HG03025 (cell line): Measurements from ENCODE around the gene BRD4.

ENCODE experiments used
- ATAC-seq: cut with Tn5 transposase; IDR thresholded peaks from one replicate; pipeline ENCODE4 v1.9.1; 2021; ENCODE audit warnings: mild to moderate bottlenecking, moderate library complexity; ENCODE audit not compliant: unreplicated experiment, low FRiP score

The BRD4 gene

DNA sequence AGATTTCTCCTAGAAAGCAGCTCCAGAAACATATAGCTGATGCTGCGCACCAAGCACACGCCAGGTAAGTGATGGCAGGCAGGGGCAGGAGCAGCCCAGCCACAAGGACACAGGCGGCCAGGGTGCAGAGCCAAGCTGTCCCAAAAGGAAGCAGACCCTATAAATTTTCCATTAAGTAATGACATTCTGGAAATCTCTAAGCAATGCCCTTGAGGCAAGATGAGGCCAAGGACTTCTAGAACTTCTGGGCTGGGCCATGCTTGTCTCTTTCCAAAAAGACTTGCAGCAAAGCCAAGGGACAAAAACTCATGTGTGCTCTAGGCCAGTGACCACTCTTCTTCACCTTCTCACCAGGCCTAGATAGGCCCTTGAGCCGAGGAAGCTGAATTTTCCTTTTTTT, 57.9 kb downstream of the BRD4 start:
- ATAC-seq = no peak

DNA sequence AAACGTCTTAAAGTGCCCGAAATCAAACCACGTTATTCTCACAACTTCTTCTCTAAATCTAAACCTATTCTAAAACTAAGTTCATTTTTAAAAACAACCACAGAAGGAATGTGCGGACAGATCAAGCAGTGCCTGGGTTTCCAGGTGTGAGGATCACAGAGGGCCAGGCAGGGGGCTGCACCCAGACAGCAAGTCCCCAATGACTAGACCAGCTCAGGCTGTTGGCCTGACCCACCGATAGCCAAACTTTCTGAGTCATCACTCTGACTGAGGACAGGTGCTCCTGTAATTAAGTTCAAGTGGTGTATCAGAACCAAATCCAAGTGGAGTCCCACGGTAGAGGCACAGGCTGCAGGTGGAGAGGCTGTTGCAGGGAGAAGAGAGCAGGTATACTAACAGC, 62.5 kb downstream of the BRD4 start:
- ATAC-seq = no peak

DNA sequence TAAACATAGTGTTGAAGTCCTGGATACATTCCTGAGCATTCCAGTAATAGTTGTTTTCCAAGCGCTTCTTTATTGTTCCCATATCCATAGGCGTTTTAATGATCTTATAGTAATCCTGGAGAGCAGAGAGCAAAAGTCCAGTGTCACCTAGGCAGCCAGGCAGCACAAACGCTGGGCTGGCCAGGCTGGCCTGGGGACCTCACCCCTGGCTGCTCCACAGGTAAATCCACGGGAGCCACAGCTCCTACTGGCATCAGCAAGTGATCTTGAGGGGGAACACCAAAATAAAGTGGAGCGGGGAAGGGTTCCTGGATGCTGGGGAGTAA, 63.4 kb downstream of the BRD4 start:
- no peak for ATAC-seq

DNA sequence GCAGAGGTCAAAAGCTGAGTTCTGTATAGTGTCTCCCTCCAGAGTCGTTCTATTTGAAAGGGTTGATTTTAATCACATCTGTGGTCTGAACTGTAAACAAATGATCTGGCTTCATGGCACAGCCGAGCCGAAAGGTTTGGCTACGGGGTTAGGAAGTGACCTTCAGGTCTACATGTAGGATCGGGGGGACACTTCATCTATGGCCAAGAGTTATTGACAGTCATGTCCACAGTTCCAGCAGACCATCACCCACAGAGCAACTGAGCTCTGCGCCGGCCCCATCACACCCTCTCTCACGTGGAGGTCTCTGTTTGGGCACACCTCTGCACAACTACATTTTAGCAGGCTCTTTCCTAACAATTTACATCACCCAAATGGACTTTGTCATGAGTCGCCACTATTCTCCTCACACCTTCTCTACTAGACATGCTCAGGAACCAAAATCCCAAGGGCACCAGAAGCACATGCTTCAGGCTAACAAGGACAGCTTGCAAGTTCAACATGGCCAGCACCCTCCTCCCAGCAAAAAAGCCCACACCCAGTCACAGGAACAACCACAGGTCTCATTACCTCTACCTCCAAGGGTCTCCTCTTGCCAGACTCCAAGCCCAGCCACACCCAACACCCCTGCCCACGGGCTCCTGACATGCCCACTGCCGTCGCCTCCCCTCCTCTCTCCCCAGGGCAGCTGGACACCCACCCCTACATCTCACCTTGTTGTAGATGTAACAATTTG, 64.0 kb downstream of the BRD4 start:
- no peak for ATAC-seq

DNA sequence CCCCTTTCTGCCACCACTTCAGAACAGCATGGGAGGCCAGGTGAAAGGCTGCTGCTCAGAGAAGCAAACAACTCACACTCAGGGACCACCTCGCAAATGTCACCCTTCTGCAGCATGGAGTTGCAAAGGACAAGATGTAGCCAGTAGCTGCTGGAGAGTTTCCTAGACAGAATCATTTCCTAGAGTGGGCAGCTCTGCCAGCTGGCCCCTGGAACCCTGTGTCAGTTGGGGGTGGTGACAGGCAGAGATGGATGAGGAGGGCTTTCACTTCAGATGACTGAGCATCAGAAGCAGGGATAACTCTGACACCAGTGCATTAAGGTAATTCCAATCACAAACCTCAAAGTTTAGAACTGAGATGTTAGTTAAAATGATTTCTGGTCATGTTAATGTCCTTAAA, 65.7 kb downstream of the BRD4 start:
- no peak for ATAC-seq

DNA sequence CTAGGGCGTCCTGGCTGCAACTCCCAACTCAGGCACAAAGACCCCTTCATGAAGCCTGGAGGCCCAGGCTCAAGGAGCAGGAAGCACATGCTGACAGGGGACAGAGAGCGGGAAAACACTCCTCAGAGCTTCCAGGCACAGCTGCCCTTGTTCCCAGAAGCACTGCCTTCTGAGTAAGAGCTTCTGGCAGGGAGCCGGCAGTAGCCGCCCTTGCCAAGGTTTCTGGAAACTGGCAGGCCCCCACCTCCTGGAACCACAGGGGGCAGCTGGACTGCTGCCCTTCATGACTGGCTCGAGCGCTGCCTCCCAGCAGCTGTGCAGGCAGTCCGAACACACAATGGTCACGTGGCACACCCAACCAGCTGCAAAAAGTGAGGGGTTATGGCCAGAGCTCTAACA, 66.5 kb downstream of the BRD4 start:
- ATAC-seq = no peak

DNA sequence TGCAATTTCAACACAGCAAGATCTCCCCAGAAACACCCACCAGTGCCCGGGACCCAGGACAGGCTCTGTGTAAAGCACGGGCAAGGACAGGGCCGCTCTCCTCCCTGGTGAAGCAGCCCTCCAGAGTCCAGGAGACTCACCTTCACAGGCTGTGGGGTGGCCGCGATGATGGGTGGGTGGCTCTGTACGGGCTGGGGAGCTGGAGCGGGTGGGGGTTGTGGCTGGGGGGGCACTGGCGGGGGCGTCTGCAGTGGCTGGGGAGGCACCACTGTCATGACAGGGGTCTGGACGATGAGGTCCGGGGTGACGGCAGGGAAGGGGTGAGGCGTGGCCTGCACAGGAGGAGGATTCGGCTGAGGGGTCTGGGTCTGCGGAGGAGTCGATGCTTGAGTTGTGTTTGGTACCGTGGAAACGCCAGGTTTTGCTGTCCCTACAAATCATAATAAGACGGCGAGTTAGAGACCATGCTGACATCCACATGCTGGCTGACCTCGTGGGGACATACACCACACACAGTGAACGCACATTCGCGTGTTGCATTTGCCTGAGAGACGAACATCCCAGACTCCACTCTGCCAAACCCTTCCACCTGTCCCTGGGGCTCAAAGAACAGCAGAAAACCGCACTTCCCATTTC, 67.0 kb downstream of the BRD4 start:
- ATAC-seq = no peak

DNA sequence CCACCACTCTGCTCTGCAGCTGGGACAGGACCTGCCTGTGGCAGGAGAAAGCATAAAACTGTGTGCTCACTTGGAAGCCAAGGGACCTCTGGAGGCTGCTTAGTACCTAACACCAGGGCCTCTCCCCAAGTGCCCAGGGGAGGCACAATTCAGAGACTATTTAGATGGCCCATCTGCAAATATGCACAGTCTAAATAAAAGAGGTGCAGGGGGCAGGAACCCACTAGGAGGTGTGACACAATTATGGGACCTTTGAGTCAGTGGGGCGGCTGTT, 67.5 kb downstream of the BRD4 start:
- ATAC-seq = no peak

DNA sequence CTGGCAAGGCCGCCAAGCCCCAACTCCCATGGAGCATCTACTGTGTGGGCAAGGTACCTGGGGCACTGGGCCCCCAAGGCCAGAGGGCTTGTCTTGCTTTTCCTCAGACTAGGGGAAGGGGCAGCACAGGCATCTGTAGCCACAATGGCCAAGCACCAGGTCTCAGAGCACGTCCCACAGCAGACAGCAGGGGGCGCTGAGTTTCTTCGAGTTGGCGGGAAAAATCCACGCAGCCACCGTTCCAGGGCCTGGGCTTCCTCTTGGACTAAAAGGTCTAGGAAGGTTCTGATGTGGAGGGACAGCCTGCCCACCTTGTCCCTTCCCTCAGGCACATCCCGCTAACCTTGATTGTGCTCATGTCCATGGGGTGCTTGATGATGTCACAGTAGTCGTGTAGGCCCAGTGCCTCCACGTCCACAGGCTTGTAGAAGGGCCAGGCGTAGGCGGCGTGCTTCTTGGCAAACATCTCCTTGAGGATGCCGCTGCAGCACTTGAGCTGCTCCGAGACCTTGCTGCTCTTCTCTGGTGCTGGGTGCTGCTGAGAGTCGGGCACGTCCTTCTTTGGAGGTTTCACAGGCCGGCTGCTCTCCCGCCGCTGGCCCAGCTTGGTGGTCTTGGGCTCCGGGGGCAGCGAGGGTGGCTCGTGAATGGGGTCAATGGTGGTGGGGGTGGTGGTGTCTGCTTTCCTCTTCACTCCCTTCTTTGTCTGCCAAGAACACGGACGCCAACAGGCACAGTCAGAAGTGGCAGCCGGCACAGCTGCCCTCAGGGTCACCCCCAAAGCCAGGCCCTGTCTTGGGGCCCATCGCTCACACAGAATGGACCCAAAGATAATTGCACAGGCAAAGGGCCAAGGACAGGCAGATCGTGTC, 68.0 kb downstream of the BRD4 start:
- no peak for ATAC-seq

DNA sequence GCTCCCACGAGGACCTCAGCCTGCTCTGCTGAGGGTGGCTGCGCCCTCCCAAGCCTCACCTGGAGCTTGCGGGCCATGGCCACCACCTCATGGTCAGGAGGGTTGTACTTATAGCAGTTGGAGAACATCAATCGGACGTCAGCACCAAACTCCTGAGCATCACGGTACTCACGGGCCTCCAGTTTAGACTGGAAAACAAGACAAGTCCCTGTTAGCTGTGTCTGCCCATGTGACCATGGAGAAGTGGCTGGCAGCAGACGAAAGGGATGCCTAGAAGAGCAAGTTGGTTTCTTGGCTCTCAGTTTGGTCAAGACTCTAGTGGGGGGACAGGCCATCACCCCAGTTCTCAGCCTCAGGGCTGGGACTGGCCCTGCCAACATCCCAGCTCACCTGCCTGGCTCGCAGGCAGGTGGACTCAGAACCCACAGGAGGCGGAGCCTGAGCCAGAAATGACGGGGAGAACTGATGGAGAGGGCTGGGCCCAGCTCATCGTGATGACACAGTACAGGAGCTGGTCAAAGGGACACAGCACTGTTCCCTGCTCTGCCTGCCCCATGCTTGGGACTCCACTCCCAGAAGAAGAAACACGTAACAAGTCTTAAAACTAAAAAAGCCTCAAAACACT, 68.9 kb downstream of the BRD4 start:
- ATAC-seq = no peak

DNA sequence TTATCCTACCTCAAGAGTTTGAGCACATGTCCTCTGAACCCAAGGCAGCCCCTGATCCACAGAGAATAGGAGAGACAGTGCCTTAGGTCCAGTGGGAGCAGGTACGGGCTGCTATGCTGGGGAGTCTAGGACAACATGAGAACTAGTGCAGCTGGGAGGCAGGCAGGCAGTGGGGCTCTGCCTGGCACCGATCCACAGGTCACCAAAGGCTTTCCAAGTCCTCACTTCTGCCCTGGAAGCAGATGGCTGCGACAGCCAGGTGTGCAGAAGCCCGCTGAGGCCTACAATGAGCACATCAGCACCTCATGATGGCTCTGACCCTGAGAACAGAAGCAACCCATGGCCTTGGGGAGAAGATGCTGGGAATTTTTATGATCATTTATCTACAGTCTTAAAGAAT, 70.3 kb downstream of the BRD4 start:
- no peak for ATAC-seq

DNA sequence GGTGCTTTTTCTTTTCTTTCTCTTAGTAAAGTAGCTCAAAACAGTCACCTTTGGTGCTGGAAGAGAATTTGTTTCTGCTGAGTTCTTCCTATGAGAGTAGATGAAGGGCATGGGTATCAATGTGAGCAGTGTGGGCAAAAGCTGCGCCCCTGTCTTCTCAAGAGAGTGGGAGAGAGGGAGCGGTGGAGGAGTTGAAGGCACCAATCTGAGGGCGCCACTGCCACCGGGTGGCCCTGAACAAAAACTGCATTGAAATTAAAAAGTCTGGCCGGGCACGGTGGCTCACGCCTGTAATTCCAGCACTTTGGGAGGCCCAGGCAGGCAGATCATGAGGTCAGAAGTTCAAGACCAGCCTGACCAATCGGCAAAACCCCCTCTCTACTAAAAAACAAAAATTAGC, 71.4 kb downstream of the BRD4 start:
- no peak for ATAC-seq

DNA sequence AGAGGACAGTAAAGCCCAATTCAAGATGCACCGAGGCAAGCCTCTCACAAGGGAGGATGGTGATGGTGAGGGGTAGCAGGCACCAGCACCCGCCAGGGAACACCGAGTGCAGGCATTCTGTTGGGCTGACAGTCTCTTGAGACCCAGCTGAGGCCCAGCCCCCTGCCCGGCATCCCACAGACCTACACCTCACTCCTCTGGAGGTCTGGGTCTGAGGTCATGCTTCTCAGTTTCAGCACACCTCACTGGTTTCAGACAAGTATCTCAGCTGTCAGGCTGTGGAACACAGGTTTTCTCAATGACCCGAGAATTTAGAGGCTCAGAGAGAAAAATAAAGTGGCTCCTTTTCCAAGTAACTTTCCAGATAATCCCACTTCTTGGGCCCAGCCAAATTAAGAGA, 72.4 kb downstream of the BRD4 start:
- ATAC-seq = no peak

DNA sequence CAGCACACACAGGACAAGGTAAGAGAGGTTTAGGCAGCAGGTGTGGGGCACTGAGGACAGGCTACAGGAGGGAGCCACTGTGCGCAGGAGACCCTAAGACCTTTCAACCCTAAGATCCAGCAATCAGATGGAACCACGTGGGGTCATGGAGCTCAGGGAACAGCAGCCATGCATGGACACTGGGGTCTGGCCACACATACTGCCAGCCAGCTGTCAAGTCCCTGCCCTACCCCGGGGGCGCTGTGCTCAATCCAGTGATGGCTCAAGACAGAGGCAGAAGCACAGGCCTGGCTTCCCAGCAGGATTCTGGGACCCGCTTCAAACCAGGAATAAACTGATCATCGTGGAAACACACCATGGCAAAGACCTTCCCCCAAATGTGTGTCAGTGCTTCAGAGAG, 74.6 kb downstream of the BRD4 start:
- ATAC-seq = no peak

DNA sequence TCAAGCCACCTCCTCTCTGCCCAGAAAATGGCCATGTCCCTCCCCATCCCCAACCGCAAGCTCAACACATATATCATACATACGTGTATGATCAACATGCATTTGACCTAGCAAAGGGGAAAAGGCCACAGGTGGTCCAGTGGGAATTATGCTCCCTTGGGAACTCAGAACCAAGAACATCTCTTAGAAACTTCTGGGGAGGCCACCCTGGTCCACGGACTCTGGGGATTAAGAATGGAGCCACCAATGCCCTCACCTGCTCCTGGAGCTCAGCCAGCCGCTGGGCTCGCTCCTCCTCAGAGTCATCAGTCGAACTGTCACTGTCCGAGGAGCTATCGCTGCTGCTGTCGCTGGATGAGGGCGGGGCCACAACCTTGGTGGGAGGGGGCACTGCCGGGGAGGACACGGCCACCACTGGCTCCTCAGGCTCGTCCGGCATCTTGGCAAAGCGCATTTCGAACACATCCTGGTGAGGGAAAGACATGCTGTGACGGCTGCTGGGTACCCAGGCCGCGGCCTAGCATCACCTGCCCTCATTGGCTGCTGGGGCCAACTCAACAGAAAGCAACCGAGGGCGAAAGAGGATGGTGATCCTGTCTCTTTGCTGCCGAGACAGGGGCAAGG, 75.5 kb downstream of the BRD4 start:
- no peak for ATAC-seq

DNA sequence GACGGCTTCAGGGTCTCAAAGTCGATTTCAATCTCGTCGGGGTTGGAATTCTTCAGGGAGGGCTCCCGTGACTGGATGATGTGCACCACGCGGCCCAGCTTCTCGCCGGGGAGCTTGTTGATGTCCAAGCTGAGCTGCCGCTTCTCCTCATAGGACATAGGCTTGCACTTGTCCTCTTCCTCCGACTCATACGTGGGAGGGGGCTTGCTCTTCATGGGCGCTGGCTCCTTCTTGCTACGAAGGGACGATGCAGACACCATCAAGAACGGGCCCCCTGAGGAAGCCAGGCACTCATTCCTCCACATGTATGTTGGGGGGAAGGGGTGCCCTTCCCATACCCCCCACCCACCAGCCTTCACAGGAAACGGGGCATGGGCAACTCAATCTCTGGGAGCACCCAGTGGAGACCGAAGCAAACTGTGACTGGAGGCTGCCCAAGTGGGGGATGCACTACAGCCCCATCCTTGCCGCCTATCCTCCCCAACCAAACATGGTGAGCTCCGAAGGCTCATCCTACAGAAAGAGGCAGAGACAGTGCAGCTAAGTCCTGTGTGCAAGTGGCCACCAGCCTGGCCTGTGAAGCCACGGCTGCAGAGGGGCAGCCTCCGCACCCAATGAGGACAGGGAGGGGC, 76.9 kb downstream of the BRD4 start:
- ATAC-seq = no peak

DNA sequence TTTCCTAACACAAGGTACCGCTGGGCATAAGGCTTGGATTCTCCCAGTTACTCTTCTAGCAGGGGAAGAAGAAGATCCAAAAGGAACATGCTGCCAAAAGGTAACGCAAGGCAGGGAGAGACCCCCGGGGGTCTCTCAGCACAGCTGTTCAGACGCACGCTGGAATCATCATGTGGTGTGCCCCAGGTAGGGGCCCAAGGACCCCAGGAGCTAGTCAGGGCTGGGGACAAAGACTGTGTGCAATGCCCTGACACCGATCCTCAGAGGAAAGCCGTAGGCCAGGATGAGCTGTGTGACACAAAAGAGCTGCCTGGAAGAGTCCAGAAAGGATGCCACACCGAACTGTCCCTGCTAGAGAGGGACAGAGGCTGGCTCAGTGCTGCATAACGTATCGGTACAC, 77.8 kb downstream of the BRD4 start:
- no peak for ATAC-seq

DNA sequence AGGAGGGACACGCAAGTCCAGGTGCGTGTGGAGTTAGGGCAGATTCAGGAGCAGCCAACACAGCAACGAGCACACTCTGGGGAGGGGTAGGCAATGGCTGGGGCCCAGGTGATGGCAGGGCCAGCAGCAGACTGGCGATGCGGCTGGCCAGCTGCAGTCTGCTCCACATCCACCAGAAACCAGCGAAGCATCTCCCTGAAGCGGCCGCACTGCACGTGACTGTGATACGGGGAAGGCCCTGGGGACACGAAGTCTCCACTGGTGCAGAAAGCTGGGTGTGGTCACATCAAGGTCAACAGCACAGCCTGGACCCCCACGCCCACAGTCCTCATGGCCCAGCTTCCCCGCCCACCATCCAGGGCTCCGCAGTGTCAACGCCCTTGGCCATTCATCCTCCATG, 78.8 kb downstream of the BRD4 start:
- no peak for ATAC-seq

DNA sequence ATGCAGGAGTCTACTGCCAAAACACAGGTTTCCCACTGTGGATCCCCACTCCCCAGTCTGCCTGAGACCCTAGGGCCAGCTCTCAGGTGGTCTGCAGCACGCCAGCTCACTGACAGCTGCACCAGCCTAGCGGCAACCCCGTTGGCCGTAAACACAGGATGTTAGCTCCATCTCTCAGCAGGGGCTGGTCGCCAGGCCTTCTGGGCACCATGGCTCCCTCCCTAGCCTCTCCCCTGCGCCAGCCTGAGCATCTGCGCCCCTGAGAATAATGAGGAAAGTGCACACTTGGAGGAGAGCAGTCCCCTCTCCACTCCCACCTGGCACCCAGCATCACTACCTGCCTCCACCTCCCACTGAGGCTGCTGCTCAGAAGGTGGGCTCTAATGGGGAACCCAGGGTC, 79.3 kb downstream of the BRD4 start:
- ATAC-seq = no peak

DNA sequence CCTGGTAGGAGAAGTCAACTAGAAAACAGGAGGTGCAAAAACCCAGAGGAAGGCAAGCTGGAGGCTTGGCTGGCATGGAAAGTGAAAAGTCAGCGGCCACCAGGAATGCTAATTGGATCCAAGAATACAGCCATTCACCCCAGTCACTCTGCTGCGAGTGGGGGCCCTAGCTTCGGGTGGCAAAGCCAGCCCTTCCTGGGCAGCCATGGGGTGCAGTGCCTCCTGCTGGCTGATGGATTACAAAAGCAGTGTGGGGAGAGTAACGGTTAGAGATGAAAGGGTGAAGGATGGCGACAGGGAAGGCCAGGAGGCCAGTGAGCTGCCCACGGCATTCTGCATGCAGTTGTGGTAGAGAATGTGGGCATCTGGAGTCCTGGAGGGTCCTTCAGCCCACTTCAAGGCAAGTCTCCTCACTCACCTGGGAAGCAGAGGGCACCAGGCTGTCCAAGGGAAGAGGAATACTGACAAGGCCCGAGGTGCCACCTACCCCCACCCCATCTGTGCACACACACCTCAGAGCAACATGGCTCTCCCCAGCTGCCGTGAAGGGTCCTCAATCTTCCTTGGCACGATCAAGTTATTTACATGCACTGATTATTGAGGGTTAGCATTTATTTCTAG, 79.8 kb downstream of the BRD4 start:
- ATAC-seq = no peak
